Activated gamma-delta T cell treated with anti-CD3 and anti-CD28 coated beads, Interleukin-2, amount 50 U/mL, for 16 hours (primary cell): Measurements from ENCODE around the gene MAP3K20.
"Not testable (repeated sequence)": the region's sequence is repeated elsewhere in the genome, so short reads cannot be mapped to it uniquely, and the experiment has no call there.

ENCODE experiments used
- DNase-seq: peaks from one replicate; pipeline ENCODE4 v3.0.0-alpha.2; 2020; ENCODE audit warnings: low read depth

The MAP3K20 gene

DNA sequence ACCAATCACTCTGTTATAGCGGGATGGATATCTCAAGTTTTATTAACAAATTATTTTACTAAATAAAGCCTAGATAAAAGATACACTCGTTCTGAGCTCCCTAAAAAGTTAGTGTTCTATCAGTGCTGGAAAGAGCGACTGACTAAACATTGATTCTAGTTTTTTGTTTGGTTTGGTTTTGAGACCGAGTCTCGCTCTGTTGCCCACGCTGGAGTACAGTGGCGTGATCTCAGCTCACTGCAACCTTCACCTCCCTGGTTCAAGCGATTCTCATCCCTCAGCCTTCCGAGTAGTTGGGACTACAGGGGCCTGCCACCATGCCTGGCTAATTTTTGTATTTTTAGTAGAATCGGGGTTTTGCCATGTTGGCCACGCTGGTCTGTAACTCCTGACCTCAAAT is 205.2 kb downstream of the MAP3K20 start:
- no peak for DNase-seq

DNA sequence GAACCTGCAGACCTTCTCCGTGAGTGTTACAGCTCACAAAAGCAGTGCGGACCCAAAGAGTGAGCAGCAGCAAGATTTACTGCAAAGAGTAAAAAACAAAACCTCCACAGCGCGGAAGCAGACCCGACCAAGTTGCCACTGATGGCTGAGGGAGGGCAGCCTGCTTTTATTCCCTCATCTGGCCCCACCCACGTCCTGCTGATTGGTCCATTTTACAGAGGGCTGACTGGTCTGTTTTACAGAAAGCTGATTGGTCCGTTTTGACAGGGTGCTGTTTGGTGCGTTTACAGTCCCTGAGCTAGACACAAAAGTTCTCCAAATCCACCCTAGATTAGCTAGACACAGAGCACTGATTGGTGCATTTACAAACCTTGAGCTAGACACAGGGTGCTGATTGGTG is 206.3 kb downstream of the MAP3K20 start:
- not testable (repeated sequence) for DNase-seq

GRCh38 chr2:173282795-173283545 is 207.3 kb downstream of the MAP3K20 start:
- DNase-seq: no peak

GRCh38 chr2:173286153-173286809 is 210.6 kb downstream of the MAP3K20 start:
- no peak for DNase-seq

DNA sequence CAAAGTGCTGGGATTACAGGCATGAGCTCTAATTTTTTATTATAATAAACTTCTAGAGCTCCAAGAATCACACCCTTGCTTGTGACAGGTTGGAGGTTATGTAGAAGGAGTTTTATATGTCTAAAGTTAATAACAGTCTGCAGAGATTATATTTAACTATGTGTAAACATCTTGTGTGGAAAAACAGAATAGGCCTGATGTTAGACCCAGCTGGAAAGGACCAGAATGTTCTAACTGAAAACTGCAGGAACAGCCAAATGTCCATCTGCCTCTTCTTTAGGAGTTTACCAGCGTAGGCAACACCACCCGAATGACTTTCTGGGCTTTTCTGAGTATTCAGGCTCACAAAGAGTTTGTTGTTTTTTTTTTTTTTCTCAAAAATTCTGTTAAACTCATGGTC is 211.9 kb downstream of the MAP3K20 start:
- DNase-seq: no peak

GRCh38 chr2:173288561-173288960 is 212.9 kb downstream of the MAP3K20 start:
- no peak for DNase-seq

GRCh38 chr2:173290046-173290445 is 214.4 kb downstream of the MAP3K20 start:
- no peak for DNase-seq

- no peak for DNase-seq
These were observed 214.9 kb downstream of the MAP3K20 start for GRCh38 chr2:173290518-173290917.

DNA sequence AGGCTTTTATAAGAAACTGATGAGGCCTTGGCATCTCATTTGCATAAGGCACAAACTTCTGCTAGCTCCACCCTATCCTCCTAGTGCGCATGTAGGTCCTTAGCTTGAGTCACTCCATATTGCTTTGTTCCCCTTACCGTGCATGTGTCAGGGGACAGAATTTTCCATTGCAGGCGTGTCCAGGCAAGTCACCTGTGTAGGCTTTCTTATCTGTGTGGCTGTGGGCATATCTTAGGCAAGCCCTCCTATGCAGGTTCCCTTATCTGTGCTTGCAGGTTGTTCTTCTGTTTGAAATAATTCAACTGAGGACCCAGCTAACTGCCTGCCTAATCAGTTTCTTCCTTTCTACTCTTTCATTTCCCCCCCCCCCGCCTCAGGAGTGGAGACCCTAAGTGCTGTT is 215.8 kb downstream of the MAP3K20 start:
- no peak for DNase-seq

GRCh38 chr2:173296235-173296634 is 220.6 kb downstream of the MAP3K20 start:
- DNase-seq: no peak

- no peak for DNase-seq
These were observed 223.0 kb downstream of the MAP3K20 start for GRCh38 chr2:173298536-173299097.

GRCh38 chr2:173299764-173300163 is 224.1 kb downstream of the MAP3K20 start:
- DNase-seq: no peak

GRCh38 chr2:173300458-173300857 is 224.8 kb downstream of the MAP3K20 start:
- DNase-seq: no peak

DNA sequence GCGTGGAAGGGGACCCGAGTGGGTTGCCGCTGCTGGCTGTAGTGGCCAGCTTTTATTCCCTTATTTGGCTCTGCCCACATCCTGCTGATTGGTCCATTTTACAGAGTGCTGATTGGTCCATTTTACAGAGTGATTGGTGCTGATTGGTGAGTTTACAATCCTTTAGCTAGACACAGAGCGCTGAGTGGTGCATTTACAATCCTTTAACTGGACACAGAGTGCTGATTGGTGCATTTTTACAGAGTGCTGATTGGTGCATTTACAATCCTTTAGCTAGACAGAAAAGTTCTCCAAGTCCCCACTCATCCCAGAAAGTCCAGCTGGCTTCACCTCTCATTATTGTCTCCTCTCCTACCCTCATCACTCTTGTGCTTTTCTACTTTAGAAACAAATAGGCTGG is 225.9 kb downstream of the MAP3K20 start:
- not testable (repeated sequence) for DNase-seq

- DNase-seq: no peak
These were observed 229.7 kb downstream of the MAP3K20 start for GRCh38 chr2:173305303-173305702.

GRCh38 chr2:173307293-173307692 is 231.6 kb downstream of the MAP3K20 start:
- DNase-seq: no peak

- not testable (repeated sequence) for DNase-seq
These were observed 233.7 kb downstream of the MAP3K20 start for GRCh38 chr2:173309370-173309769.

DNA sequence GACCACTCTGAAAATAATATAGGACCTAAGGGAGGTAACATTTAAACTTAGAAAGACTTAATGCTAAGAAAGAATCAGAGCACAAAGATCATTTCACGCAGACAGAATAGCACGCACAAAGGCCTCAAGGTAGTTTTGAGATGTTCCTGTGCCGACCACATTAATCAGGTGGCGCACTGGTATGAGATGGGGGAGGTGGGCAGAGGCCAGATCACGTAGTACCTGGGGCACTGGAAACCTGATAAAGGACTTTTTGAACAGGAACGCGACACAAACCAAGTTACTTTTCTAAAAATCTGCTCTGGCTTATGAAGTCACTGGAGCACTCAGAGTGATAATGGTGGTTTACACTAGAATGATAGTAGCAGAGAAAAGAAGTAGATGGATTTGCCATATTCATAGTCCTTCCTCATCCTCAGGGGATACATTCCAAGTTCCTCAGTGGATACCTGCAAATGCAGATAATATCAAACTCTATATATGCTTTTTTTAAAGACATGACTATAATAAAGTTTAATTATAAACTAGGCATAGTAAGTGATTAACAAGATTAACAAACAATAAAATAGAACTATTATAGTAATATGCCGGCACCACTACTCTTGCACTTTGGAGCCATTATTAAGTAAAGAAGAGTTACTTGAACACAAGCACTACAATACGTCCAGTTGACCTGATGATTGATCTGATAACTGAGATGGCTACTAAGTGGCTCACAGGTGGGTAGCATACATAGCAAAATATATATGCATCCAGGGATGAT is 236.4 kb downstream of the MAP3K20 start:
- DNase-seq: no peak
